Non-pigmented ciliary epithelial cell (primary cell): Measurements from ENCODE around the gene FXR2.
"Not testable (repeated sequence)": the region's sequence is repeated elsewhere in the genome, so short reads cannot be mapped to it uniquely, and the experiment has no call there.

Source experiments
- DNase-seq: peaks from one replicate; pipeline ENCODE4 v3.0.0-alpha.2; 2010; ENCODE audit warnings: low read depth

Gene FXR2

GRCh38 chr17:7627250-7628121 is 12.8 kb upstream of the FXR2 start, which contains the start of gene SAT2:
TSS of gene SAT2 (minus strand) at chr17:7627821. CDS start at chr17:7627635, 186 bp downstream.
- DNase-seq, result peak; percentile 67

- no peak for DNase-seq
These were observed 12.2 kb upstream of the FXR2 start for GRCh38 chr17:7626956-7627249.

GRCh38 chr17:7626307-7626706 is 11.6 kb upstream of the FXR2 start:
- DNase-seq, result no peak

GRCh38 chr17:7625749-7626148 is 11.1 kb upstream of the FXR2 start:
- not testable (repeated sequence) for DNase-seq

- DNase-seq, result no peak
These were observed 9.0 kb upstream of the FXR2 start for GRCh38 chr17:7623661-7624060.

GRCh38 chr17:7620835-7621234 is 6.1 kb upstream of the FXR2 start:
- DNase-seq, result no peak

GRCh38 chr17:7618608-7619007 is 3.9 kb upstream of the FXR2 start:
- no peak for DNase-seq

GRCh38 chr17:7615265-7615747 is 609 bp upstream of the FXR2 start:
- no peak for DNase-seq

GRCh38 chr17:7613769-7614424 is 800 bp downstream of the FXR2 start:
- DNase-seq, result no peak

GRCh38 chr17:7612294-7612640 is 2.4 kb downstream of the FXR2 start:
- DNase-seq, result no peak

GRCh38 chr17:7611635-7612293 is 2.9 kb downstream of the FXR2 start:
- DNase-seq, result no peak

- no peak for DNase-seq
These were observed 4.1 kb downstream of the FXR2 start for GRCh38 chr17:7610641-7611040.

GRCh38 chr17:7606280-7606679 is 8.4 kb downstream of the FXR2 start:
- DNase-seq, result no peak

- DNase-seq, result not testable (repeated sequence)
These were observed 17.1 kb downstream of the FXR2 start for GRCh38 chr17:7597561-7597960.

GRCh38 chr17:7593296-7593695 is 21.4 kb downstream of the FXR2 start:
- DNase-seq, result no peak

- DNase-seq, result no peak
These were observed 22.2 kb downstream of the FXR2 start for GRCh38 chr17:7592422-7593021.

GRCh38 chr17:7591596-7591995 is 23.1 kb downstream of the FXR2 start:
- DNase-seq, result no peak

- DNase-seq, result peak; percentile 47
These were observed 24.0 kb downstream of the FXR2 start for GRCh38 chr17:7590743-7591142.

- DNase-seq, result no peak
These were observed 24.6 kb downstream of the FXR2 start, which contains the start of gene SOX15 for GRCh38 chr17:7589891-7590691. TSS of gene SOX15 (minus strand) at chr17:7590094. CDS start at chr17:7589676, 418 bp downstream.

- DNase-seq, result no peak
These were observed 25.4 kb downstream of the FXR2 start for GRCh38 chr17:7589204-7589868.
